DND-41 (cell line): ENCODE results near the gene KLF15.

ENCODE experiments used
- ATAC-seq: fragments of 200-7000 bp; cut with Tn5 transposase; 3 replicates; pipeline ENCODE4 v1.9.1; 2021; ENCODE audit warnings: low read depth; ENCODE audit not compliant: insufficient read depth
- DNase-seq: peaks from one replicate; pipeline ENCODE4 v3.0.0-alpha.2; 2020
- H2AFZ ChIP-seq: 2 replicates; pipeline ENCODE4 v1.6.0; 2012; ENCODE audit warnings: low read depth, low read length
- H3K27ac ChIP-seq: 2 replicates; pipeline ENCODE4 v1.5.1; 2012; ENCODE audit warnings: low read length, inconsistent platforms
- H3K27me3 ChIP-seq: fragments of 200-600 bp; sonication (generic); 2 replicates; pipeline ENCODE4 v1.6.0; 2012; ENCODE audit warnings: low read length, mild to moderate bottlenecking, inconsistent platforms; ENCODE audit not compliant: insufficient read depth, poor library complexity
- H3K36me3 ChIP-seq: 2 replicates; pipeline ENCODE4 v1.5.1; 2012; ENCODE audit warnings: low read length, inconsistent platforms; ENCODE audit not compliant: insufficient read depth
- H3K4me1 ChIP-seq: 2 replicates; pipeline ENCODE4 v1.5.1; 2012; ENCODE audit warnings: mild to moderate bottlenecking, low read length; ENCODE audit not compliant: insufficient read depth
- H3K4me2 ChIP-seq: 2 replicates; pipeline ENCODE4 v1.6.0; 2012; ENCODE audit warnings: mild to moderate bottlenecking, moderate library complexity, low read length, inconsistent platforms; ENCODE audit not compliant: insufficient read depth
- H3K4me3 ChIP-seq, 2 experiments: fragments of 200-600 bp in 1 of 2; shearing (Covaris generic) in 1 of 2; 2 replicates each; pipeline ENCODE4 v1.5.1; 2012 to 2016; ENCODE audit warnings: inconsistent platforms in 2 of 2, low read length in 2 of 2, mild to moderate bottlenecking in 2 of 2, low read depth in 1 of 2, moderate library complexity in 1 of 2
- H3K79me2 ChIP-seq: 2 replicates; pipeline ENCODE4 v1.6.0; 2012; ENCODE audit warnings: low read length, inconsistent platforms; ENCODE audit not compliant: insufficient read depth
- H3K9ac ChIP-seq: 2 replicates; pipeline ENCODE4 v1.6.0; 2012; ENCODE audit warnings: low read depth, mild to moderate bottlenecking, inconsistent platforms, low read length, moderate library complexity
- H3K9me3 ChIP-seq: 2 replicates; pipeline ENCODE4 v1.5.1; 2012; ENCODE audit warnings: low read length, moderate library complexity, mild to moderate bottlenecking, inconsistent platforms; ENCODE audit not compliant: insufficient read depth, severe bottlenecking
- H4K20me1 ChIP-seq: 2 replicates; pipeline ENCODE4 v1.6.0; 2012; ENCODE audit warnings: low read length; ENCODE audit not compliant: insufficient read depth
- EZH2 ChIP-seq: IDR thresholded peaks from 3 replicates; pipeline ENCODE4 v1.6.1; 2012; ENCODE audit warnings: borderline replicate concordance, low read depth, mild to moderate bottlenecking, moderate library complexity, low read length, inconsistent platforms; ENCODE audit not compliant: severe bottlenecking
- TF ChIP-seq, protein P1 (sequence below): IDR thresholded peaks from 2 replicates; pipeline ENCODE4 v1.5.1; 2012; ENCODE audit warnings: borderline replicate concordance, low read length, moderate library complexity, mild to moderate bottlenecking; ENCODE audit not compliant: poor library complexity, severe bottlenecking; ENCODE audit errors: extremely low read depth

Gene KLF15

DNA sequence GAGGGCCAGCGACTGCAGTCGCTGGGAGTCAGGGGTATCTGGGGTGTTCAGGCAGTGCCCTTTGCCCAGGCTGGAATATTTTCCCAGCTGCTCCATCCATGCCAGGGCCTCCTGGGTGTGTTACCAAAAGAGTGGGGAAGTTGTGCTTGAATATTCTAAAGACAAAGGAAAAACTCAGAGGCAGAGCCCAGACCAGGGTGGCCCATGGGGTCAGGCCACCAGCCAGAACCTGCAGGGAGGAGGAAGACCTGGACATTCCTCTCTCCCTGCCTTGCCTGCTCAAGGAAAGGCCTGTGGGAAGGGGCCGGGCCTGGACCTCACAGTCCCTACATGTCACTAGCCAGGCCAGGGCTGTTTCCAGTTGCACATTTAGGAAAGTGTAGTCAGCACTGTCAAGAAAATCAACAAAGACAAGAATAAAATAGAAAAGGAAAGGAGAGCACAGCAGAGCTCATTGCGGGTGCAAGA, 16.0 kb upstream of the KLF15 start:
- TF ChIP-seq EZH2: no peak
- TF ChIP-seq, protein P1, sequence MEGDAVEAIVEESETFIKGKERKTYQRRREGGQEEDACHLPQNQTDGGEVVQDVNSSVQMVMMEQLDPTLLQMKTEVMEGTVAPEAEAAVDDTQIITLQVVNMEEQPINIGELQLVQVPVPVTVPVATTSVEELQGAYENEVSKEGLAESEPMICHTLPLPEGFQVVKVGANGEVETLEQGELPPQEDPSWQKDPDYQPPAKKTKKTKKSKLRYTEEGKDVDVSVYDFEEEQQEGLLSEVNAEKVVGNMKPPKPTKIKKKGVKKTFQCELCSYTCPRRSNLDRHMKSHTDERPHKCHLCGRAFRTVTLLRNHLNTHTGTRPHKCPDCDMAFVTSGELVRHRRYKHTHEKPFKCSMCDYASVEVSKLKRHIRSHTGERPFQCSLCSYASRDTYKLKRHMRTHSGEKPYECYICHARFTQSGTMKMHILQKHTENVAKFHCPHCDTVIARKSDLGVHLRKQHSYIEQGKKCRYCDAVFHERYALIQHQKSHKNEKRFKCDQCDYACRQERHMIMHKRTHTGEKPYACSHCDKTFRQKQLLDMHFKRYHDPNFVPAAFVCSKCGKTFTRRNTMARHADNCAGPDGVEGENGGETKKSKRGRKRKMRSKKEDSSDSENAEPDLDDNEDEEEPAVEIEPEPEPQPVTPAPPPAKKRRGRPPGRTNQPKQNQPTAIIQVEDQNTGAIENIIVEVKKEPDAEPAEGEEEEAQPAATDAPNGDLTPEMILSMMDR: no peak
- no peaks in the 10 kb centered on the region for H3K36me3 ChIP-seq
- no peaks in the 10 kb centered on the region; the same call in 1 of the 2 replicates for H4K20me1 ChIP-seq
- H3K4me3 ChIP-seq: no peak overlapping the region
- H3K79me2 ChIP-seq: no peaks in the 10 kb centered on the region
- ATAC-seq (no peak), DNase-seq (no peak)
- no peak overlapping the region for H3K27ac ChIP-seq
- H3K9ac ChIP-seq: no peak overlapping the region
- no peaks in the 10 kb centered on the region for H3K9me3 ChIP-seq
- no peak overlapping the region for H3K4me2 ChIP-seq
- no peaks in the 10 kb centered on the region for H3K27me3 ChIP-seq
- H2AFZ ChIP-seq: no peak overlapping the region
- no peaks in the 10 kb centered on the region for H3K4me1 ChIP-seq

DNA sequence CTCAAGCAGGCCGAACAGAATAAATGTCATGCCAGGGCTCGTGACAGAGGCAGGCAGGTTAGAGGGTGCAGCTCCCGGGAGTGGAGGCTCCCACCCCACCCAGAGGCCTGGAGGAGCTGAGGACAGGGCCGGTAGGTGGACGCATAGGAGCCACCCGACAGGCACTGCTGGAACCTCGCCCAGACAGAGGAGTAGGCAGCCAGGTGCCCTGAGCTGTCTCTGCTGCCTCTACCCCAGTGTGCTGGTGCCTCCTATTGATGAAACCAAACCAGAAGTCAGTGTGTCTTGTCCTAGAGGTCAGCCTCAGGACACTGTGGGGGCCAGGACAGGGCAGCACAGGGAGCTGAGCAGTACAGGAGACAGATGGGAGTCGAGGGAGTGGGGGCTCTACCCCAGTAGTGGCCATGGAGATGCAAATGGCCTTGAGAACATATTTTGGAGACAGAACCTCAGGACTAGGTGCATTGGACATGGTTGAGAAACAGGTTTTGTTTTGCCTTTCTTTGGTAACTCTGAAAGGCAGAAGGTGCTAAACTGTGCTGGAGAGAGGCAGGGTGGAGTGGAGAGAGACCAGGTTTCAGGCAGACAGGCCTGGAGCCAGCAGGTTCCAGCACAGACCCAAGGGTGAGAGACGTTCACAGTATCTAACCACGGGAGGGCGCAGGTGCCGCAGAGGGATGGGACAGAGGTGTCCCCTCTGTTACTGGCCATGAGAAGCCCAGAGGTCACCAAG, 15.4 kb upstream of the KLF15 start:
- no peak overlapping the region for H3K9ac ChIP-seq
- H2AFZ ChIP-seq: no peak overlapping the region
- H3K79me2 ChIP-seq: no peaks in the 10 kb centered on the region
- no peaks in the 10 kb centered on the region for H3K4me1 ChIP-seq
- ATAC-seq: no peak
- H4K20me1 ChIP-seq: no peaks in the 10 kb centered on the region; the same call in 1 of the 2 replicates
- no peak overlapping the region for H3K27ac ChIP-seq
- no peak for DNase-seq
- no peaks in the 10 kb centered on the region for H3K27me3 ChIP-seq
- no peak overlapping the region for H3K4me3 ChIP-seq
- H3K36me3 ChIP-seq: no peaks in the 10 kb centered on the region
- H3K9me3 ChIP-seq: no peaks in the 10 kb centered on the region
- TF ChIP-seq, protein P1: no peak
- no peak for TF ChIP-seq EZH2
- no peak overlapping the region for H3K4me2 ChIP-seq

GRCh38 chr3:126371096-126371705, 14.0 kb upstream of the KLF15 start:
- no peaks in the 10 kb centered on the region for H3K36me3 ChIP-seq
- no peaks in the 10 kb centered on the region for H3K4me1 ChIP-seq
- H3K9ac ChIP-seq: no peak overlapping the region
- H3K4me3 ChIP-seq: no peak overlapping the region
- no peak overlapping the region for H2AFZ ChIP-seq
- no peaks in the 10 kb centered on the region for H3K9me3 ChIP-seq
- DNase-seq (no peak), ATAC-seq (no peak)
- TF ChIP-seq EZH2: no peak
- TF ChIP-seq, protein P1: no peak
- H4K20me1 ChIP-seq: no peaks in the 10 kb centered on the region; the same call in 1 of the 2 replicates
- no peak overlapping the region for H3K27ac ChIP-seq
- H3K4me2 ChIP-seq: no peak overlapping the region
- H3K79me2 ChIP-seq: no peaks in the 10 kb centered on the region
- no peaks in the 10 kb centered on the region for H3K27me3 ChIP-seq
